Testis (tissue), 3 donors: ENCODE data around the gene ACP6. TPM values are rescaled to one million over a fixed set of nuclear protein-coding genes. Genes with fewer than 3 reads are reported as not detected.

Experiments
- DNase-seq: peaks from one replicate; pipeline ENCODE4 v3.0.0-alpha.2; 2019
- H3K27ac ChIP-seq, 2 donors: fragments of 200-600 bp; sonication (generic); one replicate each; pipeline ENCODE4 v1.5.1; 2019
- H3K27me3 ChIP-seq: fragments of 200-600 bp; sonication (generic); one replicate; pipeline ENCODE4 v1.5.1; 2019
- H3K36me3 ChIP-seq: fragments of 200-600 bp; sonication (generic); one replicate; pipeline ENCODE4 v1.5.1; 2017; ENCODE audit warnings: low read depth; ENCODE audit errors: missing control alignments
- H3K4me1 ChIP-seq: fragments of 200-600 bp; sonication (generic); one replicate; pipeline ENCODE4 v1.5.1; 2019
- H3K4me3 ChIP-seq, 2 donors: fragments of 200-600 bp; sonication (generic); one replicate each; pipeline ENCODE4 v1.5.1; 2017 to 2019
- H3K9me3 ChIP-seq: fragments of 200-600 bp; sonication (generic); one replicate; pipeline ENCODE4 v1.5.1; 2017
- CTCF ChIP-seq, 3 experiments: fragments of 450-650 bp in 2 of 3; fragments of 200-600 bp in 1 of 3; sonication (generic) in 1 of 3; IDR thresholded peaks; one replicate each; pipeline ENCODE4 v1.5.1; 2016 to 2019; ENCODE audit warnings: antibody characterized with exemption in 3 of 3, mild to moderate bottlenecking in 2 of 3, moderate library complexity in 1 of 3
- POLR2A ChIP-seq: fragments of 450-650 bp; IDR thresholded peaks from one replicate; pipeline ENCODE4 v1.6.1; 2017; ENCODE audit warnings: antibody characterized with exemption, mild to moderate bottlenecking, moderate library complexity
- WGBS, 2 donors: methylation state at CpG; one replicate each; pipeline ENCODE4 v1.1.5; 2018; 5-methylcytosine and 5-hydroxymethylcytosine counted together
- intact Hi-C: fragments of 100-400 bp; cut with DNase I; formaldehyde crosslinking; loops from one replicate; pipeline ENCODE4 v1.15.1; 2023; ENCODE audit warnings: low total_unique reads
- polyA plus RNA-seq: library from polyadenylated mRNA; stranded (reverse); fragments of 350-450 nt; fragmentation: Illumina TruSeq; extraction: RNeasy Lipid Tissue Mini Kit (QIAGEN cat#74804); gene quantifications from one replicate; pipeline ENCODE4 v1.2.3, GENCODE V29; 2014; ENCODE audit warnings: low read depth, low replicate concordance; ENCODE audit not compliant: insufficient read depth
- total RNA-seq, 2 donors: library from RNA; depleted of rRNA; stranded (reverse); fragments of >200 nt; gene quantifications; one replicate each; pipeline ENCODE4 v1.2.3, GENCODE V29; 2016

Gene ACP6
- total and polyA plus RNA-seq, 3 donors from 2014 or later: 12.0 to 25.4 (median 21.6) TPM

GRCh38 chr1:147673406-147673805 lies 3.1 kb upstream of the ACP6 start:
- no peak for TF ChIP-seq POLR2A
- TF ChIP-seq CTCF (IDR thresholded peaks at IDR 0.05): no peak
- DNase-seq: no peak
- peaks cover 4% of the 10 kb centered on the region for H3K4me1 ChIP-seq
- no peaks in the 10 kb centered on the region for H3K36me3 ChIP-seq
- H3K27ac ChIP-seq: no peak overlapping the region
- 45 to 49% methylated on average over 2 of the region's 2 CpGs for WGBS, 2 donors
- intact Hi-C loops: no loop called here
- H3K9me3 ChIP-seq: no peaks in the 10 kb centered on the region
- H3K27me3 ChIP-seq: no peaks in the 10 kb centered on the region
- no peak overlapping the region for H3K4me3 ChIP-seq

DNA sequence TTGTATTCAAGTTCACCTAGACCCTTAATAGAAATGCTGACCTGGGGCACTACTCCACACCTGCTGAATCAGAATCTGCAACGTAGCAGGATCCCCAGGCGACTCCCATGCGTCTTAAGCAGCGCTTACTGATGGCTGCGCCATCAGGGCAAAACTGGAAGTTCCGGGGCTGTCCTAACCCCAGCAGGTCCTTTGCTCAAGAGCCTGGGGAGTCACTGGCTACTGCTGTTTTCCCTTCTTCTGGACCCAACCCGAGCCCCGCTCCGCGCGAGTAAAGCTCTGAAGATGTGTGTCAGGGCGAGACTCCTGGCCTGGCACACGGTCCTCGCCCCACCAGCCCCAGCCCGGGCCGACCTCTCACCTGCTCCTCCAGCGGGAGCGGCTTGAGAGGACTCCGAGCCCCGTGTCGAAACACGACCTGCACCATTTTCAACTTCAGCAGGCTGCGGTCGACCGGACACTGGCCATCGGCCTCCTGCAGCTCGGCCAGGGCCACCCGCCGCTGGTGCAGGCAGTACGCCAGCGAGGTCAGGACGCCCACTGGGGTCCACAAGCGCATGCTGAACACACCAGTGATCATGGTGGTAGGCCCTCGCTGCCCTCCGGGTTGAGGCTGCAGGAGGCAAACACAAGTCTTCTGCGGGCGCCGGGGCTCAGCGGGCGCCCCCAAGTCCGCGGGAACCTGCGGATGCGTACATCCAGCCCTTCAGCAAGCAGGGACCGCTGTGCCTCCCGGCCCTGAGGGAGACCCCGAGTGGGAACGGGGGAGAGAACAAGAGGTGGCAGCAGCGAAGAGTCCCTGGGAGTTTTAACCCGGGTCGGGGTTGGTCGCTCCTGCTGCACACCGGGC lies 630 bp downstream of the ACP6 start:
- H3K4me3 ChIP-seq: peak overlapping the region; percentile 80 to 81
- intact Hi-C loops: no loop called here
- H3K27me3 ChIP-seq: no peaks in the 10 kb centered on the region
- no peaks in the 10 kb centered on the region for H3K9me3 ChIP-seq
- peaks cover 4% of the 10 kb centered on the region for H3K4me1 ChIP-seq
- DNase-seq: peak; percentile 42
- H3K27ac ChIP-seq: peak overlapping the region; percentile 43 to 73
- no peak for TF ChIP-seq POLR2A
- no peak for TF ChIP-seq CTCF (IDR thresholded peaks at IDR 0.05)
- WGBS, 2 donors: 0 to 2% methylated on average over 8 to 51 of the region's 53 CpGs
- H3K36me3 ChIP-seq: no peaks in the 10 kb centered on the region

DNA sequence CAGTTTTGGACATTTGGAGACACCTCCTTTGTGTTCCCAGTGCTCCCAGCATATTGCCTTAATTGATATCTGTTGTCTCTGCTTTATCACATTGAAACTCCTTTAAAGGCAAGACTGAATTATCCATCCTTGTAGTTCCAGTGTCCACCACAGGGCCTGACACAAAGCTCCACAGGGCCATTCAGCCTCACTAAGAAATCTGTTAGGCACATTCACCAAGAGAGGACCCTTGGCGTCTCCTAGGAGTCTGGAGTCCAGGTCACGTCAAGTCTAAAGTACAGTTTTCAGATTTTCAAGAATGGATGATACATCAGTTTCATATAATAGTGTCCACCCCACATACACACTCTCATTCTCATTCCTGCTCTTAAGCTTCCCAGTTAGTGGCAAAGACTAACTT lies 4.8 kb downstream of the ACP6 start:
- WGBS, 2 donors: 90 to 97% methylated on average over 2 of the region's 2 CpGs
- H3K4me3 ChIP-seq: no peak overlapping the region
- TF ChIP-seq CTCF (IDR thresholded peaks at IDR 0.05) (no peak), POLR2A (no peak)
- no peaks in the 10 kb centered on the region for H3K9me3 ChIP-seq
- no peak overlapping the region for H3K27ac ChIP-seq
- no peaks in the 10 kb centered on the region for H3K36me3 ChIP-seq
- intact Hi-C loops: no loop called here
- no peaks in the 10 kb centered on the region for H3K27me3 ChIP-seq
- no peak for DNase-seq
- H3K4me1 ChIP-seq: peaks cover 4% of the 10 kb centered on the region

DNA sequence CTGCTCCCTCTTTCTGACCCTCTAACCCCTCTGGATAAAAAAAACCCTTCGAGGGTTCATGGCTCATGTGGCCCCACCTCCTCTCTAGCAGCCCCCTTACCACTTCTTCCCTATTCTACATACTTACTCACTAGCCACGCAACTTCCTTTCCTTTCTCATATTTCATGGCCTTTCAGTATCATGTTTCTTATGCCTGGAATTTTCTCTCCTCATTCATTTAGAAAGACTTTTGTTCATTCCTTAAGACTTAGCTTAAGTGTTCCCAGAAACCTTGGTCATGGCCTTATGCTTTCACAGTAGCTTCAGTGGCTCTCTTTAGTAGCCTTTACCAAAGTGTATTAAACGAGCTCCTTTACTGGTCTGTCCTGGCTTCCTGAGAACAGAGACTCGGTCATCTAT lies 6.1 kb downstream of the ACP6 start:
- TF ChIP-seq CTCF (IDR thresholded peaks at IDR 0.05): no peak
- no peak for TF ChIP-seq POLR2A
- no peak for DNase-seq
- no peaks in the 10 kb centered on the region for H3K9me3 ChIP-seq
- no peak overlapping the region for H3K27ac ChIP-seq
- peaks cover 4% of the 10 kb centered on the region for H3K4me1 ChIP-seq
- no peaks in the 10 kb centered on the region for H3K27me3 ChIP-seq
- H3K4me3 ChIP-seq: no peak overlapping the region
- no peaks in the 10 kb centered on the region for H3K36me3 ChIP-seq
- 89 to 91% methylated on average over 4 of the region's 4 CpGs for WGBS, 2 donors
- intact Hi-C loops: no loop called here

DNA sequence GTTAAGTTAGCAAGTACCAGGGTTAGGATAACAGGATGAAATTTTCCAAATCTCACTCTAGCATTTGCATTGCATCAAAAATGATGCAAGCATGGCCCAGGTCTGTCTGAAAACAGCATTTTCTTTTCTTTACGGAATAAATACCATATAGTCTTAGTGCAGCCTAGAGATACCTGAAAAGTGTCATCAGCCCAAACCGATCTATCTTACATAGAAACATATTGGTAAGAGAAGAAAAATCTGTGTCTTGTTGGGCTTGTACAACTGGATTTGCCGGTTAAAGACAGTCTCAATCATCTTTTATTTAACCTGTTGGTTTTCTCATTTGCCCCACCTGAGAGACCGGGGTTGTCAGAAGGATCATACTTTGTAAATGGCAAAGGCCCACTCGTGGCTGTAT lies 15.8 kb downstream of the ACP6 start:
- H3K4me1 ChIP-seq: no peaks in the 10 kb centered on the region
- H3K27ac ChIP-seq: no peak overlapping the region
- no peak for DNase-seq
- TF ChIP-seq CTCF (IDR thresholded peaks at IDR 0.05) (no peak), POLR2A (no peak)
- no peak overlapping the region for H3K4me3 ChIP-seq
- no peaks in the 10 kb centered on the region for H3K9me3 ChIP-seq
- WGBS, 2 donors: 92 to 93% methylated on average over 5 of the region's 5 CpGs
- intact Hi-C loops: no loop called here
- H3K36me3 ChIP-seq: no peaks in the 10 kb centered on the region
- no peaks in the 10 kb centered on the region for H3K27me3 ChIP-seq
